LNCAP (cell line): Measurements from ENCODE around the gene CCDC187.

Experiments used
- CTCF ChIP-seq: fragments of 450-650 bp; IDR thresholded peaks from 2 replicates; pipeline ENCODE4 v1.5.1; 2017; ENCODE audit warnings: mild to moderate bottlenecking

Gene CCDC187

GRCh38 chr9:136235709-136236455 lies 68.0 kb downstream of the CCDC187 start:
- no peak for TF ChIP-seq CTCF

GRCh38 chr9:136235171-136235570 lies 68.7 kb downstream of the CCDC187 start:
- no peak for TF ChIP-seq CTCF

GRCh38 chr9:136234597-136234996 lies 69.3 kb downstream of the CCDC187 start:
- TF ChIP-seq CTCF, result no peak

GRCh38 chr9:136233868-136234267 lies 70.0 kb downstream of the CCDC187 start:
- no peak for TF ChIP-seq CTCF

GRCh38 chr9:136233411-136233810 lies 70.5 kb downstream of the CCDC187 start:
- no peak for TF ChIP-seq CTCF

- TF ChIP-seq CTCF, result no peak
These were observed 70.9 kb downstream of the CCDC187 start for GRCh38 chr9:136232969-136233368.

GRCh38 chr9:136231478-136232297 lies 72.2 kb downstream of the CCDC187 start:
- no peak for TF ChIP-seq CTCF
